ENCODE measurements around the gene CXADR.

The CXADR gene

GRCh38 chr21:17537299-17537698 lies 24.5 kb downstream of the CXADR start:
- no peak for ATAC-seq (replicated peaks; ENCODE audit: extremely low read depth, poor library complexity, severe bottlenecking)
- Mint-ChIP-seq H3K4me1 (peaks cover 5% of the 10 kb centered on the region), H3K36me3 (ENCODE audit: insufficient read depth) (no peaks in the 10 kb centered on the region), H3K4me3 (no peak overlapping the region), H3K9me3 (no peaks in the 10 kb centered on the region), H3K27ac (ENCODE audit: low read depth) (no peak overlapping the region), H3K27me3 (peaks cover 48% of the 10 kb centered on the region)
- no peak for DNase-seq (ENCODE audit: low spot score in 2 of 2)

GRCh38 chr21:17538576-17538975 lies 25.7 kb downstream of the CXADR start:
- Mint-ChIP-seq H3K36me3 (ENCODE audit: insufficient read depth) (no peaks in the 10 kb centered on the region), H3K4me3 (no peak overlapping the region), H3K27ac (ENCODE audit: low read depth) (no peak overlapping the region), H3K27me3 (peaks cover 49% of the 10 kb centered on the region), H3K9me3 (no peaks in the 10 kb centered on the region), H3K4me1 (peaks cover 5% of the 10 kb centered on the region)
- no peak for ATAC-seq (replicated peaks; ENCODE audit: extremely low read depth, poor library complexity, severe bottlenecking)
- DNase-seq (ENCODE audit: low spot score in 2 of 2), result no peak

GRCh38 chr21:17539323-17539722 lies 26.5 kb downstream of the CXADR start:
- Mint-ChIP-seq H3K4me1 (peaks cover 5% of the 10 kb centered on the region), H3K9me3 (no peaks in the 10 kb centered on the region), H3K4me3 (no peak overlapping the region), H3K27me3 (peaks cover 57% of the 10 kb centered on the region), H3K27ac (ENCODE audit: low read depth) (no peak overlapping the region), H3K36me3 (ENCODE audit: insufficient read depth) (no peaks in the 10 kb centered on the region)
- DNase-seq (ENCODE audit: low spot score in 2 of 2), result no peak
- no peak for ATAC-seq (replicated peaks; ENCODE audit: extremely low read depth, poor library complexity, severe bottlenecking)

GRCh38 chr21:17539743-17540341 lies 27.0 kb downstream of the CXADR start:
- Mint-ChIP-seq H3K4me1 (peaks cover 5% of the 10 kb centered on the region), H3K9me3 (no peaks in the 10 kb centered on the region), H3K27ac (ENCODE audit: low read depth) (no peak overlapping the region), H3K36me3 (ENCODE audit: insufficient read depth) (no peaks in the 10 kb centered on the region), H3K4me3 (no peak overlapping the region), H3K27me3 (peaks cover 60% of the 10 kb centered on the region)
- no peak for ATAC-seq (replicated peaks; ENCODE audit: extremely low read depth, poor library complexity, severe bottlenecking)
- no peak for DNase-seq (ENCODE audit: low spot score in 2 of 2)

GRCh38 chr21:17540530-17540929 lies 27.7 kb downstream of the CXADR start:
- no peaks in the 10 kb centered on the region for H3K9me3 Mint-ChIP-seq
- DNase-seq (ENCODE audit: low spot score in 2 of 2), result no peak
- H3K4me3 Mint-ChIP-seq, result no peak overlapping the region
- peaks cover 5% of the 10 kb centered on the region for H3K4me1 Mint-ChIP-seq
- no peaks in the 10 kb centered on the region for H3K36me3 Mint-ChIP-seq (ENCODE audit: insufficient read depth)
- no peak overlapping the region for H3K27ac Mint-ChIP-seq (ENCODE audit: low read depth)
- no peak for ATAC-seq (replicated peaks; ENCODE audit: extremely low read depth, poor library complexity, severe bottlenecking)
- peaks cover 60% of the 10 kb centered on the region for H3K27me3 Mint-ChIP-seq

- no peak overlapping the region for H3K4me3 Mint-ChIP-seq
- no peak overlapping the region for H3K27ac Mint-ChIP-seq (ENCODE audit: low read depth)
- H3K27me3 Mint-ChIP-seq, result peaks cover 45% of the 10 kb centered on the region
- DNase-seq (ENCODE audit: low spot score in 2 of 2) (no peak), ATAC-seq (replicated peaks; ENCODE audit: extremely low read depth, poor library complexity, severe bottlenecking) (no peak)
- H3K36me3 Mint-ChIP-seq (ENCODE audit: insufficient read depth), result no peaks in the 10 kb centered on the region
- H3K9me3 Mint-ChIP-seq, result no peaks in the 10 kb centered on the region
- no peaks in the 10 kb centered on the region for H3K4me1 Mint-ChIP-seq
Observed at GRCh38 chr21:17542371-17543011, 29.6 kb downstream of the CXADR start.

- H3K4me1 Mint-ChIP-seq, result no peaks in the 10 kb centered on the region
- H3K27me3 Mint-ChIP-seq, result peaks cover 42% of the 10 kb centered on the region
- no peak overlapping the region for H3K27ac Mint-ChIP-seq (ENCODE audit: low read depth)
- no peaks in the 10 kb centered on the region for H3K9me3 Mint-ChIP-seq
- H3K36me3 Mint-ChIP-seq (ENCODE audit: insufficient read depth), result no peaks in the 10 kb centered on the region
- DNase-seq (ENCODE audit: low spot score in 2 of 2), result no peak
- no peak overlapping the region for H3K4me3 Mint-ChIP-seq
- ATAC-seq (replicated peaks; ENCODE audit: extremely low read depth, poor library complexity, severe bottlenecking), result no peak
Observed at GRCh38 chr21:17545007-17545406, 32.2 kb downstream of the CXADR start.

GRCh38 chr21:17548262-17548661 lies 35.4 kb downstream of the CXADR start:
- peaks cover 33% of the 10 kb centered on the region for H3K27me3 Mint-ChIP-seq
- no peak overlapping the region for H3K4me3 Mint-ChIP-seq
- DNase-seq (ENCODE audit: low spot score in 2 of 2) (no peak), ATAC-seq (replicated peaks; ENCODE audit: extremely low read depth, poor library complexity, severe bottlenecking) (no peak)
- H3K27ac Mint-ChIP-seq (ENCODE audit: low read depth), result no peak overlapping the region
- no peaks in the 10 kb centered on the region for H3K36me3 Mint-ChIP-seq (ENCODE audit: insufficient read depth)
- no peaks in the 10 kb centered on the region for H3K9me3 Mint-ChIP-seq
- H3K4me1 Mint-ChIP-seq, result no peaks in the 10 kb centered on the region

- H3K4me3 Mint-ChIP-seq, result no peak overlapping the region
- H3K27ac Mint-ChIP-seq (ENCODE audit: low read depth), result no peak overlapping the region
- H3K27me3 Mint-ChIP-seq, result peaks cover 32% of the 10 kb centered on the region
- H3K36me3 Mint-ChIP-seq (ENCODE audit: insufficient read depth), result no peaks in the 10 kb centered on the region
- no peak for DNase-seq (ENCODE audit: low spot score in 2 of 2)
- H3K9me3 Mint-ChIP-seq, result no peaks in the 10 kb centered on the region
- ATAC-seq (replicated peaks; ENCODE audit: extremely low read depth, poor library complexity, severe bottlenecking), result no peak
- no peaks in the 10 kb centered on the region for H3K4me1 Mint-ChIP-seq
Observed at GRCh38 chr21:17550671-17551308, 37.9 kb downstream of the CXADR start.

- DNase-seq (ENCODE audit: low spot score in 2 of 2) (no peak), ATAC-seq (replicated peaks; ENCODE audit: extremely low read depth, poor library complexity, severe bottlenecking) (no peak)
- no peaks in the 10 kb centered on the region for H3K4me1 Mint-ChIP-seq
- no peaks in the 10 kb centered on the region for H3K36me3 Mint-ChIP-seq (ENCODE audit: insufficient read depth)
- no peaks in the 10 kb centered on the region for H3K9me3 Mint-ChIP-seq
- no peak overlapping the region for H3K4me3 Mint-ChIP-seq
- H3K27ac Mint-ChIP-seq (ENCODE audit: low read depth), result no peak overlapping the region
- peaks cover 48% of the 10 kb centered on the region for H3K27me3 Mint-ChIP-seq
Observed at GRCh38 chr21:17552410-17552809, 39.6 kb downstream of the CXADR start.

GRCh38 chr21:17554120-17554519 lies 41.3 kb downstream of the CXADR start:
- DNase-seq (ENCODE audit: low spot score in 2 of 2) (no peak), ATAC-seq (replicated peaks; ENCODE audit: extremely low read depth, poor library complexity, severe bottlenecking) (no peak)
- peaks cover 40% of the 10 kb centered on the region for H3K27me3 Mint-ChIP-seq
- H3K36me3 Mint-ChIP-seq (ENCODE audit: insufficient read depth), result no peaks in the 10 kb centered on the region
- H3K4me3 Mint-ChIP-seq, result no peak overlapping the region
- no peak overlapping the region for H3K27ac Mint-ChIP-seq (ENCODE audit: low read depth)
- H3K4me1 Mint-ChIP-seq, result no peaks in the 10 kb centered on the region
- no peaks in the 10 kb centered on the region for H3K9me3 Mint-ChIP-seq

- H3K27ac Mint-ChIP-seq (ENCODE audit: low read depth), result no peak overlapping the region
- ATAC-seq (replicated peaks; ENCODE audit: extremely low read depth, poor library complexity, severe bottlenecking) (no peak), DNase-seq (ENCODE audit: low spot score in 2 of 2) (no peak)
- H3K4me1 Mint-ChIP-seq, result no peaks in the 10 kb centered on the region
- H3K9me3 Mint-ChIP-seq, result no peaks in the 10 kb centered on the region
- no peak overlapping the region for H3K4me3 Mint-ChIP-seq
- H3K36me3 Mint-ChIP-seq (ENCODE audit: insufficient read depth), result no peaks in the 10 kb centered on the region
- peaks cover 32% of the 10 kb centered on the region for H3K27me3 Mint-ChIP-seq
Observed at GRCh38 chr21:17554679-17555465, 42.0 kb downstream of the CXADR start.

Measured in central memory CD8-positive, alpha-beta T cell (primary cell).